Measurements from ENCODE around the gene ADD1.
"Not testable (repeated sequence)": the region's sequence is repeated elsewhere in the genome, so short reads cannot be mapped to it uniquely, and the experiment has no call there.

Gene ADD1

GRCh38 chr4:2929469-2929868 is 85.8 kb downstream of the ADD1 start:
- H3K27ac ChIP-seq, result no peak overlapping the region
- DNase-seq (ENCODE audit: low read depth, low spot score), result no peak

GRCh38 chr4:2930135-2930757 is 86.6 kb downstream of the ADD1 start:
- peak overlapping the region; percentile 44 for H3K27ac ChIP-seq
- no peak for DNase-seq (ENCODE audit: low read depth, low spot score)

GRCh38 chr4:2930758-2931511 is 87.3 kb downstream of the ADD1 start:
- no peak for DNase-seq (ENCODE audit: low read depth, low spot score)
- peak overlapping the region; percentile 44 for H3K27ac ChIP-seq

GRCh38 chr4:2931512-2932301 is 88.1 kb downstream of the ADD1 start:
- peak overlapping the region; percentile 44 for H3K27ac ChIP-seq
- no peak for DNase-seq (ENCODE audit: low read depth, low spot score)

GRCh38 chr4:2932321-2932950 is 88.8 kb downstream of the ADD1 start:
- no peak for DNase-seq (ENCODE audit: low read depth, low spot score)
- H3K27ac ChIP-seq, result peak overlapping the region; percentile 100

- H3K27ac ChIP-seq, result peak overlapping the region; percentile 100
- no peak for DNase-seq (ENCODE audit: low read depth, low spot score)
Observed at GRCh38 chr4:2932951-2933565, 89.4 kb downstream of the ADD1 start.

- H3K27ac ChIP-seq, result peak overlapping the region; percentile 100
- DNase-seq (ENCODE audit: low read depth, low spot score), result no peak
Observed at GRCh38 chr4:2933566-2934076, 90.0 kb downstream of the ADD1 start.

GRCh38 chr4:2934077-2934812 is 90.6 kb downstream of the ADD1 start:
- DNase-seq (ENCODE audit: low read depth, low spot score), result no peak
- peak overlapping the region; percentile 100 for H3K27ac ChIP-seq

GRCh38 chr4:2934813-2935761 is 91.4 kb downstream of the ADD1 start:
- H3K27ac ChIP-seq, result peak overlapping the region; percentile 100
- DNase-seq (ENCODE audit: low read depth, low spot score), result peak; percentile 71

GRCh38 chr4:2935762-2936743 is 92.4 kb downstream of the ADD1 start:
- DNase-seq (ENCODE audit: low read depth, low spot score), result peak; percentile 81
- H3K27ac ChIP-seq, result peak overlapping the region; percentile 100

GRCh38 chr4:2936773-2937145 is 93.1 kb downstream of the ADD1 start:
- DNase-seq (ENCODE audit: low read depth, low spot score), result peak; percentile 89
- H3K27ac ChIP-seq, result peak overlapping the region; percentile 100

- peak overlapping the region; percentile 100 for H3K27ac ChIP-seq
- peak; percentile 95 for DNase-seq (ENCODE audit: low read depth, low spot score)
Observed at GRCh38 chr4:2937146-2937857, 93.7 kb downstream of the ADD1 start.

- H3K27ac ChIP-seq, result peak overlapping the region; percentile 100
- no peak for DNase-seq (ENCODE audit: low read depth, low spot score)
Observed at GRCh38 chr4:2937986-2938385, 94.3 kb downstream of the ADD1 start.

- peak overlapping the region; percentile 100 for H3K27ac ChIP-seq
- DNase-seq (ENCODE audit: low read depth, low spot score), result not testable (repeated sequence)
Observed at GRCh38 chr4:2938411-2938810, 94.8 kb downstream of the ADD1 start.

- DNase-seq (ENCODE audit: low read depth, low spot score), result no peak
- H3K27ac ChIP-seq, result peak overlapping the region; percentile 100
Observed at GRCh38 chr4:2938906-2939305, 95.3 kb downstream of the ADD1 start.

All from epithelial cell of prostate (primary cell).